IMR-90 (cell line): Measurements from ENCODE around the gene DIP2C. TPM values are rescaled to one million over a fixed set of nuclear protein-coding genes. Genes with fewer than 3 reads are reported as not detected.

Experiments used
- ATAC-seq: fragments of 200-7000 bp; cut with Tn5 transposase; 2 replicates; pipeline ENCODE4 v1.9.1; 2020; ENCODE audit warnings: low read depth, mild to moderate bottlenecking, moderate library complexity
- BruUV-seq: library from RNA; stranded (reverse); fragments of 400-500 nt; replicated peaks from 2 replicates; lab custom pipeline; 2021; lab: Mats Ljungman, UMichigan
- CTCF ChIA-PET: fragments of 300-600 bp; formaldehyde crosslinking; extraction: SDS; loops from one replicate; lab custom pipeline; 2021; ENCODE audit warnings: antibody characterized with exemption; lab: Yijun Ruan, JAX
- POLR2A ChIA-PET: fragments of 300-600 bp; sonication (Branson Sonifier 250); formaldehyde crosslinking; loops from one replicate; lab custom pipeline; 2022; ENCODE audit warnings: antibody characterized with exemption; ENCODE audit not compliant: unreplicated experiment; lab: Charles Lee
- DNase-seq: peaks from one replicate; pipeline ENCODE4 v3.0.0; 2013
- H2AFZ ChIP-seq: replicated peaks from 2 replicates; pipeline ENCODE3; 2013; ENCODE audit warnings: low read length, mild to moderate bottlenecking; ENCODE audit not compliant: poor library complexity
- H2AK5ac ChIP-seq: 2 replicates; pipeline ENCODE4 v1.6.1; 2013; ENCODE audit warnings: low read depth, low read length, inconsistent platforms
- H2AK9ac ChIP-seq: replicated peaks from 2 replicates; pipeline ENCODE3; 2013; ENCODE audit warnings: mild to moderate bottlenecking, low read depth, low read length, moderate library complexity; ENCODE audit not compliant: poor library complexity
- H2BK120ac ChIP-seq: 2 replicates; pipeline ENCODE4 v1.6.1; 2013; ENCODE audit warnings: low read depth, low read length, inconsistent platforms
- H2BK15ac ChIP-seq: 3 replicates; pipeline ENCODE4 v1.6.1; 2013; ENCODE audit warnings: low read depth, low read length, inconsistent platforms
- H2BK20ac ChIP-seq: 2 replicates; pipeline ENCODE4 v1.6.1; 2013; ENCODE audit warnings: low read depth, mild to moderate bottlenecking, inconsistent platforms, low read length, moderate library complexity
- H2BK5ac ChIP-seq: 2 replicates; pipeline ENCODE4 v1.6.1; 2013; ENCODE audit warnings: mild to moderate bottlenecking, low read depth, low read length, inconsistent platforms; ENCODE audit not compliant: poor library complexity, severe bottlenecking
- H3K14ac ChIP-seq: replicated peaks from 2 replicates; pipeline ENCODE4 v1.6.1; 2013; ENCODE audit warnings: low read depth, low read length, inconsistent platforms
- H3K18ac ChIP-seq: 2 replicates; pipeline ENCODE4 v1.6.1; 2013; ENCODE audit warnings: low read depth, low read length, control low read depth
- H3K23ac ChIP-seq: 2 replicates; pipeline ENCODE4 v1.6.1; 2013; ENCODE audit warnings: low read depth, low read length, inconsistent platforms
- H3K27ac ChIP-seq: 2 replicates; pipeline ENCODE4 v1.5.1; 2013; ENCODE audit warnings: mild to moderate bottlenecking, control low read depth, low read length; ENCODE audit not compliant: insufficient read depth
- H3K27me3 ChIP-seq: 2 replicates; pipeline ENCODE4 v1.6.1; 2013; ENCODE audit warnings: low read length; ENCODE audit not compliant: control insufficient read depth, insufficient read depth
- H3K36me3 ChIP-seq: 2 replicates; pipeline ENCODE4 v1.6.1; 2013; ENCODE audit warnings: low read length, mixed read lengths; ENCODE audit not compliant: control insufficient read depth, insufficient read depth
- H3K4ac ChIP-seq: 2 replicates; pipeline ENCODE4 v1.6.1; 2013; ENCODE audit warnings: low read depth, low read length, inconsistent platforms
- H3K4me1 ChIP-seq: 2 replicates; pipeline ENCODE4 v1.6.1; 2013; ENCODE audit warnings: low read length, mixed read lengths; ENCODE audit not compliant: control insufficient read depth, insufficient read depth
- H3K4me2 ChIP-seq: 2 replicates; pipeline ENCODE4 v1.6.1; 2013; ENCODE audit warnings: low read depth, mild to moderate bottlenecking, control low read depth, low read length, moderate library complexity
- H3K4me3 ChIP-seq: 2 replicates; pipeline ENCODE4 v1.5.1; 2013; ENCODE audit warnings: low read depth, mild to moderate bottlenecking, control low read depth, low read length, moderate library complexity; ENCODE audit not compliant: insufficient read depth
- H3K56ac ChIP-seq: 2 replicates; pipeline ENCODE4 v1.6.1; 2013; ENCODE audit warnings: low read length, inconsistent platforms; ENCODE audit not compliant: insufficient read depth; ENCODE audit errors: extremely low read depth
- H3K79me1 ChIP-seq, 2 experiments: 2 replicates each; pipeline ENCODE4 v1.6.1; 2013; ENCODE audit warnings: low read length in 2 of 2, inconsistent platforms in 1 of 2, low read depth in 1 of 2
- H3K9ac ChIP-seq: 2 replicates; pipeline ENCODE4 v1.6.1; 2013; ENCODE audit warnings: low read depth, low read length, control low read depth
- H3K9me1 ChIP-seq: 2 replicates; pipeline ENCODE4 v1.6.1; 2013; ENCODE audit warnings: low read length, inconsistent platforms; ENCODE audit not compliant: insufficient read depth
- H3K9me3 ChIP-seq: 2 replicates; pipeline ENCODE4 v1.6.1; 2013; ENCODE audit warnings: low read length; ENCODE audit not compliant: control insufficient read depth, insufficient read depth
- H4K20me1 ChIP-seq: 2 replicates; pipeline ENCODE4 v1.6.1; 2013; ENCODE audit warnings: low read length, inconsistent platforms; ENCODE audit not compliant: insufficient read depth
- H4K5ac ChIP-seq: 2 replicates; pipeline ENCODE4 v1.6.1; 2013; ENCODE audit warnings: mild to moderate bottlenecking, low read depth, low read length, control low read depth
- H4K8ac ChIP-seq, 2 experiments: 2 replicates each; pipeline ENCODE4 v1.6.1; 2013; ENCODE audit warnings: low read depth in 2 of 2, low read length in 2 of 2, control low read depth in 1 of 2, inconsistent platforms in 1 of 2
- H4K91ac ChIP-seq: 2 replicates; pipeline ENCODE4 v1.6.1; 2013; ENCODE audit warnings: low read depth, low read length, inconsistent platforms; ENCODE audit not compliant: insufficient read depth
- BHLHE40 ChIP-seq: fragments of 150-350 bp; IDR thresholded peaks from 2 replicates; pipeline ENCODE4 v1.6.1; 2016; ENCODE audit warnings: mild to moderate bottlenecking, low read depth, low read length
- CEBPB ChIP-seq: IDR thresholded peaks from 2 replicates; pipeline ENCODE4 v1.6.1; 2012; ENCODE audit warnings: low read depth, low read length, improper control_type of control experiment
- MAZ ChIP-seq: IDR thresholded peaks from 2 replicates; pipeline ENCODE4 v1.6.1; 2012; ENCODE audit warnings: low read depth, mild to moderate bottlenecking, low read length, improper control_type of control experiment, moderate library complexity, borderline replicate concordance
- MXI1 ChIP-seq: IDR thresholded peaks from 2 replicates; pipeline ENCODE4 v1.6.1; 2012; ENCODE audit warnings: low read depth, mild to moderate bottlenecking, low read length, moderate library complexity, borderline replicate concordance
- POLR2A ChIP-seq: IDR thresholded peaks from 2 replicates; pipeline ENCODE4 v1.6.1; 2012; ENCODE audit warnings: mild to moderate bottlenecking, low read depth, low read length
- RCOR1 ChIP-seq: IDR thresholded peaks from 2 replicates; pipeline ENCODE4 v1.6.1; 2012; ENCODE audit warnings: mild to moderate bottlenecking, low read length, improper control_type of control experiment; ENCODE audit not compliant: insufficient replicate concordance
- RFX5 ChIP-seq: IDR thresholded peaks from 2 replicates; pipeline ENCODE4 v1.8.0; 2012; ENCODE audit warnings: low read depth, mild to moderate bottlenecking, low read length, moderate library complexity
- SMC3 ChIP-seq: fragments of 150-350 bp; IDR thresholded peaks from 2 replicates; pipeline ENCODE4 v1.6.1; 2016; ENCODE audit warnings: low read depth, mild to moderate bottlenecking, antibody characterized with exemption, low read length, moderate library complexity
- WGBS, 2 experiments: methylation state at CpG; one replicate each; pipeline versions ENCODE4 v1.1.5 to v1.1.7; 2013; ENCODE audit warnings: missing lambda C conversion rate in 2 of 2; ENCODE audit not compliant: insufficient read length in 1 of 2; ENCODE audit errors: extremely low coverage in 2 of 2; 5-methylcytosine and 5-hydroxymethylcytosine counted together
- dilution Hi-C: fragments of 300-500 bp; cut with HindIII; formaldehyde crosslinking; loops from one replicate; pipeline ENCODE4 v1.14.3; 2018; ENCODE audit warnings: low sequenced_read_pairs; ENCODE audit not compliant: unreplicated experiment
- in situ Hi-C: fragments of 300-500 bp; cut with MboI; formaldehyde crosslinking; loops from 3 replicates; pipeline ENCODE4 v1.14.3; 2019; ENCODE audit warnings: low sequenced_read_pairs, inconsistent platforms, mixed read lengths
- intact Hi-C: fragments of 100-400 bp; cut with micrococcal nuclease; formaldehyde crosslinking; loops from 2 replicates; pipeline ENCODE4 v1.10.0; 2022
- polyA plus RNA-seq, 3 experiments: library from polyadenylated mRNA; depleted of rRNA; stranded (reverse); fragments of >200 nt; gene quantifications; 2 replicates each; pipeline ENCODE4 v1.2.3, GENCODE V29; 2012; ENCODE audit warnings: low replicate concordance in 1 of 3
- total RNA-seq: library from RNA; depleted of rRNA; stranded (reverse); fragments of >200 nt; gene quantifications from 2 replicates; pipeline ENCODE4 v1.2.3, GENCODE V29; 2012
- TF ChIP-seq, protein P1 (sequence below): fragments of 150-350 bp; IDR thresholded peaks from 2 replicates; pipeline ENCODE4 v1.6.1; 2017; ENCODE audit warnings: mild to moderate bottlenecking, antibody characterized with exemption, low read length, low read depth

Gene DIP2C
- total and polyA plus RNA-seq, 2 of the 4 experiments (the other 2 are of a cell fraction): 8.6 to 17.3 TPM

DNA sequence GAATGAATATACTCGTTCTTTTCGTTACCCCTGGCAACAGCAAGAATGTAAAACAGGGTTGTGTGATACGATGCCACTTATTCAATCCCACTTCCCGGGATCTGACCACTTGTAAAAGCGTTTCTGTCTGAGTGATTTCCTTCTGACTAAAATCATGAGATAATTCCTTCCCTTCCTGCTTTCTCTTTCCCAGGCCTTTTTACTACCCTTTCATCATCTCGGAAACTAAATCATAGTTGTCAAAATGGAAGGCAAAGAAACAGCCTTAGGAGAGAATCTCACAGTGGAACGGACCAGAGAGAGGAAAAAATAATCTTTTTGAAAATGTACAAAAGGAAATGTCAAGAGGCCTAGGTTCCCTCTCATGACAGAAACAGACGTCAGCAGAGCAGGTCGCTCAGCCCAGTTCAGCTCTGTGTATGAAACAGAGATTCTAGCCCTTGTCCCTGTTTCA lies 29.8 kb downstream of the DIP2C start:
- H3K79me1 ChIP-seq: peaks cover 34 to 77% of the 10 kb centered on the region in 2 experiments
- no peak overlapping the region for H2BK20ac ChIP-seq
- peak overlapping the region; percentile 64 for H2BK5ac ChIP-seq
- H3K9me3 ChIP-seq: no peaks in the 10 kb centered on the region
- in situ Hi-C loops (no loop called here), dilution Hi-C loops (no loop called here), intact Hi-C loops (no loop called here)
- H3K4me3 ChIP-seq: no peak overlapping the region; the same call in 1 of the 2 replicates
- peak; percentile 87 for DNase-seq
- no peak overlapping the region for H2BK15ac ChIP-seq
- TF ChIP-seq CEBPB (peak; percentile 37; the same call in 1 of the 2 replicates), BHLHE40 (no peak), MAZ (no peak), RCOR1 (no peak), SMC3 (no peak), MXI1 (no peak), POLR2A (peak; percentile 56; the same call in 1 of the 2 replicates), RFX5 (no peak)
- TF ChIP-seq, protein P1, sequence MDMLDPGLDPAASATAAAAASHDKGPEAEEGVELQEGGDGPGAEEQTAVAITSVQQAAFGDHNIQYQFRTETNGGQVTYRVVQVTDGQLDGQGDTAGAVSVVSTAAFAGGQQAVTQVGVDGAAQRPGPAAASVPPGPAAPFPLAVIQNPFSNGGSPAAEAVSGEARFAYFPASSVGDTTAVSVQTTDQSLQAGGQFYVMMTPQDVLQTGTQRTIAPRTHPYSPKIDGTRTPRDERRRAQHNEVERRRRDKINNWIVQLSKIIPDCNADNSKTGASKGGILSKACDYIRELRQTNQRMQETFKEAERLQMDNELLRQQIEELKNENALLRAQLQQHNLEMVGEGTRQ: no peak
- no peaks in the 10 kb centered on the region for H3K36me3 ChIP-seq
- H2AFZ ChIP-seq: no peak overlapping the region
- H4K8ac ChIP-seq: peak overlapping the region in 1 of 2 experiments; percentile 20; a peak in 2 of 4 replicates
- ChIA-PET CTCF (no interaction called here), POLR2A (no interaction called here)
- peak overlapping the region; percentile 93 for H3K4me2 ChIP-seq
- H2AK5ac ChIP-seq: no peak overlapping the region
- H3K56ac ChIP-seq: no peak overlapping the region
- no peaks in the 10 kb centered on the region for H3K27me3 ChIP-seq
- H3K27ac ChIP-seq: peak overlapping the region; percentile 24; the same call in 1 of the 2 replicates
- H3K9me1 ChIP-seq: peaks cover 30% of the 10 kb centered on the region
- H3K18ac ChIP-seq: peak overlapping the region; percentile 38; the same call in 1 of the 2 replicates
- H4K91ac ChIP-seq: no peak overlapping the region
- H3K14ac ChIP-seq: peak overlapping the region; percentile 24
- peak; percentile 75 for ATAC-seq
- H4K5ac ChIP-seq: no peak overlapping the region
- WGBS, 2 experiments: no CpG with 5 or more reads among the region's 9 CpGs
- peaks cover 74% of the 10 kb centered on the region for H4K20me1 ChIP-seq
- no peak overlapping the region for H2BK120ac ChIP-seq
- peak overlapping the region; percentile 19 for H3K9ac ChIP-seq
- peaks cover 15% of the 10 kb centered on the region for H3K4me1 ChIP-seq
- peak overlapping the region; percentile 3; the same call in 1 of the 2 replicates for H3K4ac ChIP-seq
- no peak overlapping the region for H2AK9ac ChIP-seq
- peak overlapping the region; percentile 6; the same call in 1 of the 2 replicates for H3K23ac ChIP-seq
- no TSS peak for BruUV-seq
